GM19239 (cell line): ENCODE results near the gene SLC35F2.
"Not testable (repeated sequence)": the region's sequence is repeated elsewhere in the genome, so short reads cannot be mapped to it uniquely, and the experiment has no call there.

Experiments used
- DNase-seq: peaks from one replicate; pipeline ENCODE4 v3.0.0; 2011; ENCODE audit warnings: low spot score; ENCODE audit not compliant: insufficient read length
- FAIRE-seq: peaks from 2 replicates; lab custom pipeline; 2011; peaks lifted over from hg19 to GRCh38; lab: Jason Lieb, UNC

The SLC35F2 gene

GRCh38 chr11:107858217-107859070 lies at the start of gene SLC35F2:
SLC35F2 (minus strand) TSS chr11:107858787; CDS start chr11:107858767, 20 bp downstream.
- no peak for FAIRE-seq
- DNase-seq: peak; percentile 68

DNA sequence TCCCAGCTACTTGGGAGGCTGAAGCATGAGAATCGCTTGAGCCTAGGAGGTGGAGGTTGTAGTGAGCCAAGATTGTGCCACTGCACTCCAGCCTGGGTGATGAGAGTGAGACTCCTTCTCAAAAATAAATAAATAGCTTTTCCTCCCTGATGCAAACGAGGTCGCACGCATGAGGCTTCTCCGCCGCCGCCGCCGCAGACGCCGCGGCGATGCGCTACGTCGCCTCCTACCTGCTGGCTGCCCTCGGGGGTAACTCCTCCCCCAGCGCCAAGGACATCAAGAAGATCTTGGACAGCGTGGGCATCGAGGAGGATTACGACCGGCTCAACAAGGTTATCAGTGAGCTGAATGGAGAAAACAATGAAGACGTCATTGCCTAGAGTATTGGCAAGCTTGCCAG lies 49.6 kb upstream of the SLC35F2 start:
- no peak for FAIRE-seq
- no peak for DNase-seq

GRCh38 chr11:107898270-107898669 lies 39.7 kb upstream of the SLC35F2 start:
- DNase-seq: peak; percentile 23
- FAIRE-seq: peak; percentile 80

DNA sequence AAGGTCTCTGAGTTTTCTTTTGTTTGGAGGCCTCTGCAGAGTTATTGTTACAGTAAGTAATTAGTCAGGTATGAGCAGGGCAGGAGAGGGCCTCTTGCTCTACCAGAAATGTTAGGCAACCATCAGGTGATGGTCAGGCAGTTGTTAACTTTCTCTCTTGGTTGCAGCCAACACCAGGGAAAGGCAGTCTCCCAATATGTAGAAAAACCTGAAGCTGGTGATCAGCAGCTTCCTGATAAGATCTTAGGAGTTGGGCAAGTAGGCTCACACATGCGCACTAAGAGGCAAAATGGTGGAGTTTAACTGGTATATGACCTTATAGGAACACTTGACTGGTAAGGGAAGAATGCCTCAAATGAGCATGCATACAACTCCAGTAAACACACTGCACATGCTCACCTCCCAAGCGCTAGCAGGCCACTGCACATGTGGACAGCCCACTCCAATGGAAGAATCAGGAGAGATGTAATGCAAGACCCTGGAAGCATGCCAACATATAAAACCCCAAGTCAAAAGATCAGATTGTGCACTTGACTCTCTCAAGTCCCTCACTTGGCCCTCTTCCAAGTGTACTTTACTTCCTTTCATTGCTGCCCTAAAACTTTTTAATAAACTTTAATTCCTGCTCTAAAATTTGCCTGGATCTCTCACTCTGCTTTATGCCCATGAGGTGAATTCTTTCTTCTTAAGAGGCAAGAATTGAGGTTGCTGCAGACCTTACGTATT lies 23.7 kb upstream of the SLC35F2 start:
- no peak for DNase-seq
- FAIRE-seq: no peak

GRCh38 chr11:107881471-107881870 lies 22.9 kb upstream of the SLC35F2 start:
- not testable (repeated sequence) for DNase-seq, FAIRE-seq

GRCh38 chr11:107876141-107876540 lies 17.6 kb upstream of the SLC35F2 start:
- FAIRE-seq: no peak
- no peak for DNase-seq

- no peak for DNase-seq
- no peak for FAIRE-seq
Observed at GRCh38 chr11:107864591-107864990, 6.0 kb upstream of the SLC35F2 start.

GRCh38 chr11:107860688-107861087 lies 2.1 kb upstream of the SLC35F2 start:
- FAIRE-seq (no peak), DNase-seq (no peak)

DNA sequence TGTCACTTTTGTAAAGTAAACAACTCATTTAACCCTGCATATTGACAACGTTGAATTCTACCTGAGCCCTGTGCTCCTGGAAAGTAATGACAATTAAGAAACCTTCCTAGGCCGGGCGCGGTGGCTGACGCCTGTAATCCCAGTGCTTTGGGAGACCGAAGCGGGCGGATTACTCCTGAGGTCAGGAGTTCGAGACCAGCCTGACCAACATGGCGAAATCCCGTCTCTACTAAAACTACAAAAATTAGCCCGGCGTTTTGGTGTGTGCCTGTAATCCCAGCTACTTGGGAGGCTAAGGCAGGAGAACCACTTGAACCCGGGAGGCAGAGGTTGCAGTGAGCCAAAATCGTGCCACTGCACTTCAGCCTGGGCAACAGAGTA lies 1.6 kb upstream of the SLC35F2 start:
- not testable (repeated sequence) for DNase-seq

GRCh38 chr11:107859459-107860239 lies 1.1 kb upstream of the SLC35F2 start:
- FAIRE-seq (peak; percentile 70), DNase-seq (no peak)

More for the DNA sequence above, 1.6 kb upstream of the SLC35F2 start:
- FAIRE-seq: not testable (repeated sequence)

DNA sequence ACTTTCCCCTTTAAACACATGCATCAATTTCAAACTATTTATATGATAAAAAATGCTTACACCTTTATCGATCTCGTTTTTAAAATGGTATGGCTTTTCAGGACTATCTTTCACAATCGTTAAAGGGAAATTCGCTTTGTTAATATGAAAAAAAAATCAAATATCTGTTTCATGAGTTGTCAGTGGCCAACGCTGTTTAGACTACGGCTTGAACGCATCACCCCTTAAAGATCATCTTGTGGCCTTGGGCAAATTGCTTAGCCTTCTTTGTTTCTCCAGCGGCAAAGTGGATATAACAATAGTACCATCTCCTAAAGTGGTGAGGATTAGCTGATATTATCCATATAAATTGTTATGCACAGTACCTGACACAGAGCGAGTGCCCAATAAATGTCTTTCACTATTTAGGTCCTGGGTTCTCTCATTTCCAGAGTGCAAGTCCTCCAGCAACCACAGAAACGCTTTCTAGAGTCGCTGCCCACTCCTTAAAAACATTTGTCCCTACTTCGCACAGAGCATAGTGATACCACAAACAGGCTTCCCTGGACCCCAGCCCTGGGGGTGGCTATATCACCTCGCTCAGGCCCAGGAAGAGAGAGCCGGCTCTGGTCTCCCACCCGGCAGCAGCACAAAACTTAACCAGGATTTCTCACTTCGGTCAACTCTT lies 904 bp downstream of the SLC35F2 start:
- peak; percentile 39 for FAIRE-seq
- DNase-seq: no peak

DNA sequence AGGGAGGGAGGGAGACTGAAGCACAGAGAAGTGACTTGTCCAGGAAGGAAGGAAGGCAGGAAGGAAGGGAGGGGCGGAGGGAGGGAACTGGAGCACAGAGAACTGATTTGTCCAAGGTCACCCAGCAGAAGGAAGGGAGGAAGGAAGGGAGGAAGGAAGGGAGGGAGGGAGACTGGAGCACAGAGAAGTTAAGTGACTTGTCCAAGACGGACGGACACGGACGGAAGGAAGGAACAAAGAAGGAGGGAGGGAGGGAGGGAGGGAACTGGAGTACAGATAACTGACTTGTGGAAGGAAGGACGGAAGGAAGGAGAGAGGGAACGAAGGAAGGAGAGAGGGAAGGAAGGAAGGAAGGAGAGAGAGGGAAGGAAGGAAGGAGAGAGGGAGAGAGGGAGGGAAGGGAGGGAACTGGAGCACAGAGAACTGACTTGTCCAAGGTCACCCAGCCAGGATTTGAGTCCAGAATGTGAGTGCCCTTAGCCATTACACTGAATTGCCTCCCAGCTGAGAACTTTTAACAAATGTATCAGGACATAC lies 1.5 kb downstream of the SLC35F2 start:
- no peak for DNase-seq

GRCh38 chr11:107856180-107856980 lies 2.2 kb downstream of the SLC35F2 start:
- no peak for FAIRE-seq

More for the DNA sequence above, 1.5 kb downstream of the SLC35F2 start:
- peak; percentile 28 for FAIRE-seq

DNA sequence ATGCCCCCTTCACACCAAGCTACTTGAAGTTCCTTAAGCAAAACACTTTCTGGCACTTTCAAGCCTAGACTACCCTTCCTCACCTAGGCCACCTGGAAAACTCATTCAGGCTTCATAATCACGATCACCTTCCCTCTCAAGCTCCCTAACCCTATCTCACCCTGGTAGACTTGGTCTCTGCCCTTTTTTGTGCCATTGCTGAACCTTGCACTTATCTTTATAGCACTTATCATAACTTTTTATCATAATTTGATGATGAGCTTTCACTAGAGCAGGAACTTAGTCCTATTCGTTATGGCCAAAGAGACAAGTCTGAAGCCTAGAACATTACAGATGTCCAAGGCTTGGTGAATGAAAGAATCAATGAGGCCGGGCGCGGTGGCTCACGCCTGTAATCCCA lies 5.5 kb downstream of the SLC35F2 start:
- FAIRE-seq (no peak), DNase-seq (no peak)

More at GRCh38 chr11:107856180-107856980, 2.2 kb downstream of the SLC35F2 start:
- no peak for DNase-seq

DNA sequence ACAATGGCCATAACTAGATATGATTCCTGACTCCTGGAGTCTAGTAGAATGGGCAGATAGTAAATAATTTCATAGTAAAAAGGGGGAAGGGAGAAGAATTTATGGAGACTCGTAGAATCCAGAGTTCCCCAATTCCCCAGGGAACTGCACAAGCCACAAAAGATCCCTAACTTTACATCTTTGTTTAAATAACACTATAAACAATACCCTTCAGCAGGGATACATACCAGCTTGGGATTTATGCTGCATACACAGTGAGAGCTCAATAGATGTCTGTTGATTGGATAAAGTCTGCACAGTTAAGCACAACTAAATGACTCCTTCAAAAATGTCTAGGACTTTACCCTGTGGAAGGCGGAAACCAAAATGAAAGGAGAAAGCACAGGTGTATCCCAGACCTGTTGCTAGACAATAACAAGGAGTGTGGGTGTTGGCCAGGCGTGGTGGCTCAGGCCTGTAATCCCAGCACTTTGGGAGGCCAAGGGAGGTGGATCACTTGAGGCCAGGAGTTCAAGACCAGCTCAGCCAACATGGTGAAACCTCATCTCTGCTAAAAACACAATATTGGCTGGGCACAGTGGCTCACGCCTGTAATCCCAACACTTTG lies 6.8 kb downstream of the SLC35F2 start:
- FAIRE-seq (no peak), DNase-seq (no peak)

- FAIRE-seq (peak; percentile 57), DNase-seq (no peak)
Observed at GRCh38 chr11:107849790-107850189, 8.8 kb downstream of the SLC35F2 start.

- no peak for DNase-seq
- no peak for FAIRE-seq
Observed at GRCh38 chr11:107848345-107848744, 10.2 kb downstream of the SLC35F2 start.

DNA sequence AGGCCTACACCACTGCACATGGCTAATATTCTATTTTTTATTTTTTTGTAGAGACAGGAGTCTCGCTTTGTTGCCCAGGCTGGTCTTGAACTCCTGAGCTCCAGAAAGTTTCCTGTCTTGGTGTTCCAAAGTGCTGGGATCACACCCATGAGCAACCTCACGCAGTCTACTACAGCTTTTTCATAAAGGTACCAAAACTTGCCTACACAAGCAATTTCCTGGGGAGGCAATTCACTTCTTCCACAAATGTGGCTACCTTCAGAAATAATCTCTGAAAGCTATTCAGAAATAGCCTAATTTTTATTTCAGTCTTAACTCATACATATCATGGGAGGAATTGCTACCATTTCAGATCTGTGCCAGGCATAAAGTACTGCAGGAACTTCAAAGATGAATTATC lies 11.4 kb downstream of the SLC35F2 start:
- peak; percentile 8 for FAIRE-seq
- no peak for DNase-seq
